ENCODE results near the gene CIB4. TPM values are rescaled to one million over a fixed set of nuclear protein-coding genes. Genes with fewer than 3 reads are reported as not detected.

Gene CIB4
- total and polyA plus RNA-seq, 2 of the 4 experiments (the other 2 are of a cell fraction) = not detected

GRCh38 chr2:26581991-26582842 lies 58.9 kb downstream of the CIB4 start:
- ATAC-seq (ENCODE audit: low read depth) (no peak), DNase-seq (no peak)
- no peaks in the 10 kb centered on the region for H3K9me3 ChIP-seq (ENCODE audit: control insufficient read depth, insufficient read depth, low read length)
- in situ Hi-C loops (cut with MboI; ENCODE audit: low sequenced_read_pairs) (no loop called here), intact Hi-C loops (cut with micrococcal nuclease) (no loop called here), dilution Hi-C loops (cut with HindIII; ENCODE audit: low sequenced_read_pairs, unreplicated experiment) (no loop called here)
- H3K27me3 ChIP-seq (ENCODE audit: control insufficient read depth, insufficient read depth, low read length) = peaks cover 74% of the 10 kb centered on the region
- no peaks in the 10 kb centered on the region for H3K4me1 ChIP-seq (ENCODE audit: control insufficient read depth, insufficient read depth, low read length)
- H4K5ac ChIP-seq (ENCODE audit: low read depth, low read length) = no peak overlapping the region
- no peaks in the 10 kb centered on the region for H3K36me3 ChIP-seq (ENCODE audit: control insufficient read depth, insufficient read depth, low read length)
- H2BK120ac ChIP-seq (ENCODE audit: low read depth, low read length) = no peak overlapping the region
- H4K91ac ChIP-seq (ENCODE audit: insufficient read depth, low read depth, low read length) = no peak overlapping the region
- no peak overlapping the region for H2AK9ac ChIP-seq (replicated peaks; ENCODE audit: low read depth, low read length, poor library complexity)
- H3K4me2 ChIP-seq (ENCODE audit: low read depth, low read length) = no peak overlapping the region
- H3K79me1 ChIP-seq (ENCODE audit: low read depth in 1 of 2, low read length in 2 of 2) = no peaks in the 10 kb centered on the region
- no peak overlapping the region for H3K23ac ChIP-seq (ENCODE audit: low read depth, low read length)
- H4K20me1 ChIP-seq (ENCODE audit: insufficient read depth, low read length) = no peaks in the 10 kb centered on the region
- H4K8ac ChIP-seq (ENCODE audit: low read depth in 2 of 2, low read length in 2 of 2) = no peak overlapping the region
- H2AFZ ChIP-seq (replicated peaks; ENCODE audit: low read length, poor library complexity) = no peak overlapping the region
- no peak overlapping the region for H2BK15ac ChIP-seq (ENCODE audit: low read depth, low read length)
- WGBS, 2 experiments (ENCODE audit: extremely low coverage in 2 of 2, insufficient read length in 1 of 2) = 75% methylated on average over 2 of the region's 18 CpGs; no CpG with 5 or more reads in 1 of the 2 experiments
- no peak overlapping the region for H2AK5ac ChIP-seq (ENCODE audit: low read depth, low read length)
- H3K4ac ChIP-seq (ENCODE audit: low read depth, low read length) = no peak overlapping the region
- no peak overlapping the region for H3K18ac ChIP-seq (ENCODE audit: low read depth, low read length)
- no peak overlapping the region for H2BK20ac ChIP-seq (ENCODE audit: low read depth, low read length)
- ChIA-PET POLR2A (ENCODE audit: unreplicated experiment) (no interaction called here), CTCF (interaction anchor here (0.9 kb wide), 1 partner anchor 164 kb away, joined by 5 read pairs; no protein-coding TSS in a partner anchor)
- no peak overlapping the region for H3K14ac ChIP-seq (replicated peaks; ENCODE audit: low read depth, low read length)
- no peak overlapping the region for H3K56ac ChIP-seq (ENCODE audit: extremely low read depth, insufficient read depth, low read length)
- no peak overlapping the region for H3K27ac ChIP-seq (ENCODE audit: insufficient read depth, low read length)
- BruUV-seq (replicated peaks) = no TSS peak
- H3K4me3 ChIP-seq (ENCODE audit: insufficient read depth, low read depth, low read length) = no peak overlapping the region
- no peaks in the 10 kb centered on the region for H3K9me1 ChIP-seq (ENCODE audit: insufficient read depth, low read length)
- H2BK5ac ChIP-seq (ENCODE audit: low read depth, low read length, poor library complexity, severe bottlenecking) = no peak overlapping the region
- no peak overlapping the region for H3K9ac ChIP-seq (ENCODE audit: low read depth, low read length)
- TF ChIP-seq RFX5 (IDR thresholded peaks at IDR 0.05; ENCODE audit: low read depth, low read length) (no peak), POLR2A (IDR thresholded peaks at IDR 0.05; ENCODE audit: low read depth, low read length) (no peak), MXI1 (IDR thresholded peaks at IDR 0.05; ENCODE audit: borderline replicate concordance, low read depth, low read length) (no peak), MAZ (IDR thresholded peaks at IDR 0.05; ENCODE audit: borderline replicate concordance, low read depth, low read length) (no peak), RCOR1 (IDR thresholded peaks at IDR 0.05; ENCODE audit: insufficient replicate concordance, low read length) (no peak), ELK1 (IDR thresholded peaks at IDR 0.05; ENCODE audit: borderline replicate concordance, low read depth, low read length) (no peak), MAFK (IDR thresholded peaks at IDR 0.05; ENCODE audit: low read depth, low read length) (no peak), SMC3 (IDR thresholded peaks at IDR 0.05; ENCODE audit: low read depth, low read length) (no peak), FOS (IDR thresholded peaks at IDR 0.05; ENCODE audit: low read depth, low read length) (no peak), NFE2L2 (IDR thresholded peaks at IDR 0.05; ENCODE audit: low read depth, low read length) (no peak), CEBPB (IDR thresholded peaks at IDR 0.05; ENCODE audit: low read depth, low read length) (no peak), CHD1 (IDR thresholded peaks at IDR 0.05; ENCODE audit: low read depth, low read length) (no peak), BHLHE40 (IDR thresholded peaks at IDR 0.05; ENCODE audit: low read depth, low read length) (no peak), RAD21 (IDR thresholded peaks at IDR 0.05; ENCODE audit: low read length) (no peak)
- TF ChIP-seq, protein P1, sequence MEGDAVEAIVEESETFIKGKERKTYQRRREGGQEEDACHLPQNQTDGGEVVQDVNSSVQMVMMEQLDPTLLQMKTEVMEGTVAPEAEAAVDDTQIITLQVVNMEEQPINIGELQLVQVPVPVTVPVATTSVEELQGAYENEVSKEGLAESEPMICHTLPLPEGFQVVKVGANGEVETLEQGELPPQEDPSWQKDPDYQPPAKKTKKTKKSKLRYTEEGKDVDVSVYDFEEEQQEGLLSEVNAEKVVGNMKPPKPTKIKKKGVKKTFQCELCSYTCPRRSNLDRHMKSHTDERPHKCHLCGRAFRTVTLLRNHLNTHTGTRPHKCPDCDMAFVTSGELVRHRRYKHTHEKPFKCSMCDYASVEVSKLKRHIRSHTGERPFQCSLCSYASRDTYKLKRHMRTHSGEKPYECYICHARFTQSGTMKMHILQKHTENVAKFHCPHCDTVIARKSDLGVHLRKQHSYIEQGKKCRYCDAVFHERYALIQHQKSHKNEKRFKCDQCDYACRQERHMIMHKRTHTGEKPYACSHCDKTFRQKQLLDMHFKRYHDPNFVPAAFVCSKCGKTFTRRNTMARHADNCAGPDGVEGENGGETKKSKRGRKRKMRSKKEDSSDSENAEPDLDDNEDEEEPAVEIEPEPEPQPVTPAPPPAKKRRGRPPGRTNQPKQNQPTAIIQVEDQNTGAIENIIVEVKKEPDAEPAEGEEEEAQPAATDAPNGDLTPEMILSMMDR (conservative IDR thresholded peaks at IDR 0.05; ENCODE audit: low read depth, low read length) = no peak

Measured in IMR-90 (cell line).